Left hindlimb (tissue), 1 donor: ENCODE measurements around the gene USP44.
A peak's percentile ranks its signal among the peaks of the same experiment; 100 is the strongest.
"Not testable (repeated sequence)": the region's sequence is repeated elsewhere in the genome, so short reads cannot be mapped to it uniquely, and the experiment has no call there.

Experiments used
- DNase-seq: peaks from one replicate; pipeline ENCODE4 v3.0.0-alpha.2; 2018

USP44 gene

DNA sequence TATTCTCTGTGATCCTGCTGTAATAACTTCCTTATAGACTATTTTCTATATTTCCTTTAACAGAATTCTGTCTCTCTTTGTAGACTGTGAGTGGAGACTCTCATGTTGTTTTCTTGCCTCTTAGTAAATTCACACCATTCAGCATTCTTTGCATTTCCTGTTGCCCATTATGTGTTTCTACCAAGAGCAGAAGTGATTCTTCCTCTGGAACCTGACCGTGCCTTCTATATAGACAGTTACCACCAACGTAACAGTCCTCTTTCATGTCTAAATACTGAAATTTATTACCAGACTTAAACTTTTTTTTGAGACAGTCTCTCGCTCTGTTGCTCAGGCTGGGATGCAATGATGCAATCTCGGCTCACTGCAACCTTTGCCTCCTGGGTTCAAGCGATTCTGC lies 46.2 kb downstream of the USP44 start:
- DNase-seq: no peak

DNA sequence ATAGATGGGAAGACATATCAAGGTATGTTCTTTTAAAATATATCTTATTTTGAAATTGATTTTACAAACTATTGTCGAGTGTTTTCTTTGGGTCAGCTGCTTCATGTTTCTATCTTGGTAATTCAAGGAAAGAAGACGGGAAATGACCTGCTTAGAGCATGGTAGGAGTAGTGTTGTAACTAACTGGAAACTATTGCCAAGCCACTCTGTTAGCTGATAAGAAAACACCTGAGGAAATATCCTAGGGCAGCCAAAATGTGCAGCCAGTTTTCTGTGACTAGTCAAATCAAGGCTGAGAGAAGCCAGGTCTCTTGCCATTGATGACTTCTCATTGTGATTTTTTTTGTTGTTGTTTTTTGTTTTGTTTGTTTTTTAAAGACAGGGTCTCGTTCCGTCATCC lies 47.1 kb downstream of the USP44 start:
- no peak for DNase-seq

DNA sequence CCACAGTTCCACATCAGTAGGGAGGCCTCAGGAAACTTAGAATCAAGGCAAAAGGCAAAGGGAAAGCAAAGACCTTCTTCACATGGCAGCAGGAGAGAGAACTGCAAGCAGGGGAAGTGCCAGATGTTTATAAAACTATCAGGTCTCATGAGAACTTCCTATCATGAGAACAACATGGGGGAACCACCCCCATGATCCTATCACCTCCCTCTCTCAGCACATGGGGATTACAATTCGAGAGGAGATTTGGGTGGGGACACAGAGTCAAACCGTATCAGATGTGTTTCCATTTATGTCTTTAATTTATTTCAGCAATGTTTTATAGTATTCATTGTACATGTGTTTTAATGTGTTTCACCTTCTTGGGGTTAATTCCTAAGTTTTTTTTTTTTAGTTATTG lies 51.5 kb downstream of the USP44 start:
- no peak for DNase-seq

DNA sequence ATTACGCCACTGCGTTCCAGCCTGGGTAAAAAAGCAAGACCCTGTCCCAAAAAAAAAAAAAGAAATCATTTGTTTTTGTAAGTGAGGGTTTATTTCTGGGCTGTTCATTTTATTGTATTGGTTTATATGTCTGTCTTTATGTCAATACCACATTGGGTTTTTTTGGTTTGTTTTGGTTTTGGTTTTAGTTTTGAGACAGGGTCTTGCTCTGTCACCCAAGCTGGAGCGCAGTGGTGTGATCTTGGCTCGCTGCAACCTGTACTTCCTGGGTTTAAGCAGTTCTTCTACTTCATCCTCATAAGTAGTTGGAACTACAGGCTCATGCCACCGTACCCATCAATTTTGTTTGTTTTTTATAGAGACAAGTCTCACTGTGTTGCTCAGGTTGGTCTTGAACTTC lies 52.3 kb downstream of the USP44 start:
- no peak for DNase-seq

DNA sequence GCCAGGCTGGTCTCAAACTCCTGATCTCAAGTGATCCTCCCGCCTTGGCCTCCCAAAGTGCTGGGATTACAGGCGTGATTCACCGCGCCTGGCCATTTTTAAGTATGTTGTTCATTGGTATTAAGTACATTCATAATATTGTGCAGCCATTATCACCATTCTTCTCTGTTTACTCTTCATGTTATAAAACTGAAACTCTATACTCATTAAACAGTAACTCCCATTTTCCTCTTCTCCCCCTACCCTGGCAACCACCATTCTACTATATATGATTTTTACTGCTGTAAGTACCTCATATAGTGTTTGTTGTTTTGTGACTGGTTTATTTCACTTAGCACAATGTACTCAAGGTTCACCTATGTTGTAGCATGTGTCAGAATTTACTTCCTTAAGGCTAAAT lies 54.2 kb downstream of the USP44 start:
- DNase-seq: no peak

DNA sequence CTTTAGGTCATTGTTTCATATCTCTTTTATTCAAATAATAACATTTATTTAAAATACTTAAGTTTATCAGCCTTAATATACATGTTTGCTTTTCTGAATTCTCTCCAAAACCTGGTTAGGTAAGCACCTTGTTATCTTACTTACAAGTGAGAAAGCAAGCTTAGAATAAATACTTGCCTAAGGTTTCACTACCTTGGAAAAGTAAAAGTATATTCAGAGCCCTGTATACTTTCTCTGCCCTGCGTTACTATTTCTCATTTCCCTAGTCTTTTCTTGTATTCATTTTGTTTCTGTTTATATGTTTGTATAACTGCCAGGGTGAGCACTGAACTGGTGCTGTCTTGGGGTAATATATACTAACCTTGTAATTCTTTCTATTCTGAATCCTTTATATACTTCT lies 55.8 kb downstream of the USP44 start:
- DNase-seq: no peak

DNA sequence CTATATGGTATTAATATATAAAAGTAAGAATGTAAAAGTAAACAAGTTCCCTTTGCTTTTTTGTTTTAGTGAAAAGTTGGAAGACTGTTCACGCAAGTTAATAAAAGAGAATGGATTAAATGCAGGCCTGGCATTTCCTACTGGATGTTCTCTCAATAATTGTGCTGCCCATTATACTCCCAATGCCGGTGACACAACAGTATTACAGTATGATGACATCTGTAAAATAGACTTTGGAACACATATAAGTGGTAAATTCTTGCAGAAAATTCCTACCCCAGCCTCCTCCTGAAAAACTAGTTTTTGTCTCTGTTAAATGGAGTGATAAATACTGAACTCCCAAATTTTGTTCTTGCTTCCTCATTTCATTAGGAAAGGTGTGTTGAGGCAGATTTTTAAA lies 56.4 kb downstream of the USP44 start:
- no peak for DNase-seq

DNA sequence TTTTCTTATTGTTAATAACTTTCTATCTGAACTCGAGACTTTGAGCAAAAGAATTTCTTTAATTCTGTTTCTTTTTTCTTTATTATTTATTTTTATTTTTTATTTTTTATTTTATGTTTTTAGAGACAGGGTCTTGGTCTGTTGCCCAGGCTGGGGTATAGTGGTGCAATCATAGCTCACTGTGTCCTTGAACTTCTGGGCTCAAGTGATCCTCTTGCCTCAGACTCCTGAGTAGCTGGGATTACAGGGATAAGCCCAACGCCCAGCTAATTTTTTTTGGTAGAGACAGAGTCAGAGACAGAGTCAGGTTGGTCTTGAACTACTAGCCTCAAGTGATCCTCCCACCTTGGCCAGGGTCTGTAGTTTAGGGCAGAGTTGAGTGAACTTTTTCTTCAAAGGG lies 58.8 kb downstream of the USP44 start:
- no peak for DNase-seq

DNA sequence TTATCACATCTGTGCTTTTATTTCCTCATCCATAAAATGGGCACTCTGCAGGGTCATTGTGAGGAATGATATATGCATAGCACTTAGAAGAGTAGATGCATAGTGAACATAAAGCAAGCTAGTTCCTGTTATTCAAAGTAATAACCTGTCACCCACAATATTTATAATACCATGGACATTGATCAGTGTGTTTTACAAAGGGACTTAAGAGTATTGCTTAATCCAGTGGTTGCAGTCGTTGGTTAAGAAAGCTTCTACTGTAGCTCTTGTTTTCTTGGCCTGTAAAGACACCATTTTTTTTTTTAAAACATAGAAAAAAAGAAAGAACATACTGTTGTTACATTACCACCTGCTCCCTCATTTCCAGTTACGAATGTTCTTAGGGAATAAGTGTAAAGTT lies 64.3 kb downstream of the USP44 start:
- DNase-seq: no peak

DNA sequence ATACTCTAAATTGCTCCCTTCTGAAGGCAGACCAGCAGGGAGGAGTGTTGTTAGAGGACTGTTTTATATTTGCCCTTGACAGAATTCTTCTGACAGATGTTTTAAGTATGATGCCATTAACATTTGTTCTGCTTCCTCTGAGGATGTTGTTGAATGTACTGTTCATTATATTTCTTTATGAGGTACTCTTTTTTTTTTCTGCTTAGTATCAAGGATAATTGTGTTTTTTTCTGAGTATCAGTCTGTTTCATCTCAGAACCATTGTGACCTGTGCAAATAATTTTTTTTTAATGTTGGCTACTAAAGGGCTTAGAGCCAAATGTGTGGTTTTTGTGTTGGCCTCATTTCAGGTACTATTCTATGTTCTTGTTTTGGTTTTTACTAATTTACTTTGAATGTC lies 66.8 kb downstream of the USP44 start:
- no peak for DNase-seq

DNA sequence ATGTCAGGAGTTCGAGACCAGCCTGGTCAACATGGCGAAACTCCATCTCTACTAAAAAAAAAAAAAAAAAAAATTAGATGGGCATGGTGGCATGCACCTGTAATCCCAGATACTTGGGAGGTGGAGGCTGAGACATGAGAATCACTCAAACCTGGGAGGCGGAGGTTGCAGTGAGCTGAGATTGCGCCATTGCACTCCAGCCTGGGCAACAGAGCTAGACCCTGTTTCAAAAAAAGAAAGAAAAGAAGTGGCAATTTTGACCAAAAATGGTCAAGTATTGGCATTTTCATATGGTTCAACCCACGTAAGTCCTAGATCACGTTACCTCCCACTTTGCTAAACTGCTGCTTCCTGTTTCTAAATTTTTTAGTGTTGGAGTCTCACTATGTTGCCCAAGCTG lies 68.7 kb downstream of the USP44 start:
- DNase-seq: not testable (repeated sequence)

DNA sequence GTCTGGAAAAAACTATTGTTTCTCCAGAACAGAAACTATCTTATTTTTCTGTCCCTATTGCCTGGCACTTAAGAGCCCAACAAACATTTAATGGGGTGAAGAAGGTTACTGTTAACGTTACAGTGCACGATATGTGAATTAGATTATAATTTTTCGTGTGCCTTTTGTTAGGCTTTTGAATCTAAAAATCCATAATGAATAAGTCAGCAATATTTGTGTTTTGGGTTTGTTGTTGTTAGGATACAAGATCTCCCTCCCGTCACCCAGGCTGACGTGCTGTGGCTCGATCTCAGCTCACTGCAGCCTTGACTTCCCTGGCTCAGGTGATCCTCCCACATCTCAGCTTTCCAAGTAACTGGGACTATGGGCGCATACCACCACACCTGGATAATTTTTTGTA lies 69.4 kb downstream of the USP44 start:
- DNase-seq: no peak

DNA sequence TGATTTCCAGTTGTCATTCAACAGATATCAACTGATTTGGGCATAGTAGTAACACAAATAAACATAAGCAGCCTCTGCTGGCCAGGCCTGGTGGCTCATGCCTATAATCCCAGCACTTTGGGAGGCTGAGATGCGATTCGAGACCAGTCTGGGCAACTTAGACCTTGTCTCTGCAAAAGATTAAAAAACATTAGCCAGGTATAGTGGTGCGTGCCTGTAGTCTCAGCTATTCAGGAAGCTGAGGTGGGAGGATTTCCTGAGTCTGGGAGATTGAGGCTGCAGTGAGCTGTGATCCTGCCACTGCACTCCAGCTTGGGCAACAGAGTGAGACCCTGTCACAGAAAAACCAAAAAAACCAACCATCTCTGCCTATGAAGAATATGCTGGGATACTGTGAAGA lies 70.2 kb downstream of the USP44 start:
- DNase-seq: no peak

DNA sequence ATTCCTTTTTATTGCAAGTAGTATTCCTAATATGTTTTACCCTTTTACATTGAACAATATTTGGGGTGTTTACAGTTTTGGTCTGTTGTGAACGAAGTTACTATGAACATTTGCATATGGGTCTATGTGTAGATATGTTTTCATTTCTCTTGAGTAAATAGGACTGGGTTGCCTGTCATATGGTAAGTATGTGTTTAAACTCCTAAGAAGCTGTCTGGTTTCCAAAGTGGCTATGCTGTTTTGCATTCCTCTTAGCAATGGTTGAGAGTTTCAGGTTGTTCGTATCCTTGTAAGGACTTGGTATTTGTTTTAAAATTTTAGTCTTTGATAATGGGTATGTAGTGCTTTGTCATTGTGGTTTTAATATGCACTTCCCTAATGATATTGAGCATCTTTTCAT lies 71.0 kb downstream of the USP44 start:
- DNase-seq: no peak

DNA sequence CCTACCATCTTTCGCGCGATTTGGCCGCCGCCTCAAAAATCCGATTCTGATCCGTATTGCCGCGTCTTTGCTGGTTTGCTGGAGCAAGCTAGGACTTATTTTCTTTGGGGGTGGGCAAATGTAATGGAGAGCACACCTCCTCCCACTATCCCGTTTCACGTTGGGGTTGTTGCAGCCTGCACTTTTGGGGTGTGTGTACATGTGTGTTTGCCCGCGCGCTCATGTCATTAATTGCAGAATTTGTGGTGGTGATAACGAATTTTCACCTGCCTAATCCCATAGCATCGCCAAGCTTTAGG lies 76.7 kb downstream of the USP44 start:
- DNase-seq: peak; percentile 30

DNA sequence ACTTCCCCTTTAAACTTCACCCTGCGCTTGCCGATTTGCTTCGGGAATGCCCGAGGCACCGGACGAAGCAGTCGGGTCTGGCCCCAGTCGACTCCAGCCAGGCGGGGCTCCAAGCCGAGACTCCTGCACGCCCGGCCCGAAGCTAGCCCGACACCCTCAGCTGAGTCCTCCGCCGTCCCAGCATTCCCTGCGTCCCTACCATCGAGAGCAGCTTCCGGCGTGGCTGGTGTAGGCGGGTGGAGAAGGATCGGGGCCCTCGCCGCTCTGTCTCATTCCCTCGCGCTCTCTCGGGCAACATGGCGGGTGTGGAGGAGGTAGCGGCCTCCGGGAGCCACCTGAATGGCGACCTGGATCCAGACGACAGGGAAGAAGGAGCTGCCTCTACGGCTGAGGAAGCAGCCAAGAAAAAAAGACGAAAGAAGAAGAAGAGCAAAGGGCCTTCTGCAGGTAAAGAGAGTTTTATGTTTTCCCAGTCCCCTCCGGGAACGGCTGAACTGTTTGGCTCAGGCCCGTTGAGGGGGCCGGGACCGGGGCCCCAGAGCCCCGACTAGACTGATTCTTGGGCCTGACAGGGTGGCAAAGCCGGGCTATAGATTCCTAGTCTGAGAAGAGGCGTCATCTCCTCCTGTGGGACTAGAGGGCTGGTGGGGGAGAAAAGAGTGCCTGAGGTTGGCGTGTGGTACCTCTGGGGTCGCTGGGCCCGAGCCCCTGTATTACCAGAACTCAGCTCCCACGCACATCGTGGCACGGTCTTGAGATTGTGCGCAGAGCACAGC lies 77.2 kb downstream of the USP44 start, which contains the start of gene METAP2:
METAP2 (plus strand) TSS at position 269 of the 776 bp plus-strand sequence; CDS start at position 297, 28 bp downstream.
- DNase-seq: peak; percentile 98

DNA sequence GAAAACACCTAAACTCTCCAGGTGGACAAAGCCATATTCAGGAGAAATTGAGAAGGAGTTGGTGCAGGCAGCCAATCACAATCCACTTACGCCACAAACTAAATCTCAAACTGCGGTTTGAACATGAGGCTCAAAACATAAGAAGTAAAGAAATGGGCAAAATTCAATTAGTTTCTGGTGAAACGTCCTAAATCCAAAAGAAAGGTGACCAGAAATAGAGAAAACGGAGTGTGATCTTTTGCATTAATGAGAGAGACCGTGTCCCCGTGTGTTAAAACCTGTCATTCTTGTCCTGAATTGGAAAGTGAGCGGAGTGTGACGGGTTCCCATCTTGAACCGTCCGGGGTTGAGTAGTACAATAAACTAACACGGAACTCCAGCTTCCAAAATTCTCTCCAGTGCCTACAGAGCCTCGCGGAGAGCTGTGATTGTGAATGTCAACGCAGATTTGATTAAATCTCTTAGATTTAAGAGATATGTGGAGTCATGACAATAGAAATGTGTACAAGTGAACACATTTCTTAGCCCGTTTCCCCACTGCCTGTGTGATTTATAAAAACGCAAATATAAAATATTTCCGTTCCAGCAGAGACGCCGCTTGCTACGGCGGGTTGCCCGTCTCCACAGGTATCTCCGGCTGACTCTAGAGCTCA lies 77.9 kb downstream of the USP44 start:
- peak; percentile 48 for DNase-seq

DNA sequence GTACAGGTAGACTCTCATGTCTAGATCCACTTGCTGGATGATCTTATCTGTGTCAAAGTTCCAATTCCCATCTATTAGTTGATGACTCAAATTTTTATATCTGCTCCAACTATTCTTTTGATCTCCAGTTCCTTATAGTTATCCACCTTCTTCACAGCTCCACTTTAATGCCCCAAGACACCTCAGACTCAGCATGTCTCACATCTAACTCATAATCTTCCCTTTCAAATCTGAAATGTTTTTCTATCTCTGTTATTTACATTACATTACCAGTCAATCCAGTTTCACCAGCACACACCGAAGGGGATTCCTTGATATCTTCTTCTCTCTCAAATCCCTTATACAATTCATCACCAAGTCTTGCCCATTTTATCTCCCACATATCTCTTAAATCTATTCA lies 81.0 kb downstream of the USP44 start:
- DNase-seq: no peak
